K562 (cell line): Measurements from ENCODE around the gene EDEM1. TPM values are rescaled to one million over a fixed set of nuclear protein-coding genes. Genes with fewer than 3 reads are reported as not detected.

Experiments used
- ATAC-seq: fragments of 200-7000 bp; cut with Tn5 transposase; 3 replicates; pipeline ENCODE4 v1.9.1; 2020; ENCODE audit warnings: moderate library complexity
- BruUV-seq: library from RNA; stranded (reverse); fragments of 400-500 nt; replicated peaks from 2 replicates; lab custom pipeline; 2021; lab: Mats Ljungman, UMichigan
- CTCF ChIA-PET: fragments of 300-600 bp; formaldehyde crosslinking; extraction: SDS; loops from one replicate; lab custom pipeline; 2021; ENCODE audit warnings: low intra/inter-chr PET ratio; lab: Yijun Ruan, JAX
- POLR2A ChIA-PET: fragments of 300-600, 350-650 bp; sonication (Branson Sonifier 250); formaldehyde crosslinking; extraction: SDS; loops from one replicate; lab custom pipeline; 2021; ENCODE audit warnings: antibody characterized with exemption, inconsistent platforms; lab: Yijun Ruan, JAX
- DNase-seq, 4 experiments: peaks; one replicate each; pipeline versions ENCODE4 v3.0.0 to v3.0.0-alpha.2; 2011 to 2018; ENCODE audit warnings: low spot score in 3 of 4, mixed read lengths in 3 of 4; ENCODE audit errors: extremely low read depth in 1 of 4
- FAIRE-seq: peaks from 2 replicates; lab custom pipeline; 2011; peaks lifted over from hg19 to GRCh38; lab: Jason Lieb, UNC
- H2AFZ ChIP-seq: 2 replicates; pipeline ENCODE4 v1.6.0; 2011; ENCODE audit warnings: low read depth, low read length, control low read depth, inconsistent platforms
- H3K27ac ChIP-seq: fragments of 200-600 bp; 3 replicates; pipeline ENCODE4 v1.8.0; 2011; ENCODE audit warnings: low read depth, mild to moderate bottlenecking, control low read depth, inconsistent platforms, low read length, moderate library complexity, mixed read lengths; ENCODE audit errors: extremely low read depth
- H3K27me3 ChIP-seq, 2 experiments: fragments of 300-600 bp in 1 of 2; 2 replicates in 1 of 2; 3 replicates in 1 of 2; pipeline versions ENCODE4 v1.6.0 to v1.8.0; 2011; ENCODE audit warnings: inconsistent platforms in 2 of 2, low read length in 2 of 2, mild to moderate bottlenecking in 1 of 2, mixed read lengths in 1 of 2, moderate library complexity in 1 of 2; ENCODE audit not compliant: control insufficient read depth in 2 of 2, insufficient read depth in 2 of 2
- H3K36me3 ChIP-seq: fragments of 300-600 bp; 3 replicates; pipeline ENCODE4 v1.8.0; 2011; ENCODE audit warnings: mild to moderate bottlenecking, low read length, inconsistent platforms; ENCODE audit not compliant: control insufficient read depth, insufficient read depth
- H3K4me1 ChIP-seq, 2 experiments: fragments of 200-600 bp in 1 of 2; replicated peaks in 1 of 2; 2 replicates in 1 of 2; 3 replicates in 1 of 2; pipeline versions ENCODE4 v1.5.1 to v1.8.0; 2011; ENCODE audit warnings: inconsistent platforms in 2 of 2, low read length in 2 of 2, mild to moderate bottlenecking in 1 of 2, mixed read lengths in 1 of 2, moderate library complexity in 1 of 2; ENCODE audit not compliant: control insufficient read depth in 2 of 2, insufficient read depth in 2 of 2
- H3K4me2 ChIP-seq: 2 replicates; pipeline ENCODE4 v1.6.1; 2011; ENCODE audit warnings: low read length, control low read depth, inconsistent platforms, mixed read lengths; ENCODE audit not compliant: insufficient read depth
- H3K4me3 ChIP-seq: fragments of 200-600 bp; sonication (generic), shearing (Covaris generic); 2 replicates; pipeline ENCODE4 v1.5.1; 2016; ENCODE audit warnings: control low read depth, inconsistent platforms
- H3K79me2 ChIP-seq: fragments of 200-600 bp; 3 replicates; pipeline ENCODE4 v1.8.0; 2011; ENCODE audit warnings: low read length, inconsistent platforms; ENCODE audit not compliant: control insufficient read depth, insufficient read depth
- H3K9ac ChIP-seq, 2 experiments: 2 replicates each; pipeline versions ENCODE4 v1.6.0 to v1.6.1; 2011; ENCODE audit warnings: low read depth in 2 of 2, low read length in 2 of 2, control low read depth in 1 of 2, inconsistent platforms in 1 of 2, mild to moderate bottlenecking in 1 of 2, mixed read lengths in 1 of 2; ENCODE audit not compliant: insufficient read depth in 1 of 2
- H3K9me1 ChIP-seq: one replicate; pipeline ENCODE4 v1.6.0; 2011; ENCODE audit warnings: inconsistent platforms, mild to moderate bottlenecking, low read length, moderate library complexity; ENCODE audit not compliant: control insufficient read depth, insufficient read depth
- H3K9me3 ChIP-seq: replicated peaks from 2 replicates; pipeline ENCODE4 v1.5.1; 2011; ENCODE audit warnings: low read depth, low read length, inconsistent platforms; ENCODE audit not compliant: control insufficient read depth, insufficient read depth
- H4K20me1 ChIP-seq: replicated peaks from 2 replicates; pipeline ENCODE4 v1.6.1; 2011; ENCODE audit warnings: low read length, inconsistent platforms, mixed read lengths; ENCODE audit not compliant: control insufficient read depth, insufficient read depth
- EGR1 ChIP-seq: fragments of 450-650 bp; conservative IDR thresholded peaks from 2 replicates; pipeline ENCODE4 v1.6.1; 2017; ENCODE audit warnings: mild to moderate bottlenecking
- EZH2 ChIP-seq: IDR thresholded peaks from 2 replicates; pipeline ENCODE4 v1.6.1; 2012; ENCODE audit warnings: low read depth, mild to moderate bottlenecking, inconsistent platforms, low read length, borderline replicate concordance
- LARP7 ChIP-seq: fragments of 450-650 bp; IDR thresholded peaks from 2 replicates; pipeline ENCODE4 v1.6.1; 2016
- RERE ChIP-seq: sonication (generic); formaldehyde crosslinking; IDR thresholded peaks from 2 replicates; pipeline ENCODE4 v1.8.0; 2023; ENCODE audit warnings: missing genetic modification reagents, mild to moderate bottlenecking, borderline replicate concordance
- SIRT6 ChIP-seq: IDR thresholded peaks from one replicate; pipeline ENCODE4 v1.6.1; 2012; ENCODE audit warnings: low read depth, mild to moderate bottlenecking, control low read depth, inconsistent platforms, low read length, moderate library complexity
- SOX6 ChIP-seq: fragments of 450-650 bp; IDR thresholded peaks from 2 replicates; pipeline ENCODE4 v1.6.1; 2014; ENCODE audit warnings: mild to moderate bottlenecking
- WGBS: fragments of 100-300 bp; shearing (Covaris generic); methylation state at CpG from one replicate; pipeline ENCODE4 v1.1.6; 2016; ENCODE audit warnings: low coverage, mixed read lengths; ENCODE audit not compliant: insufficient coverage; ENCODE audit errors: missing lambda C conversion rate; 5-methylcytosine and 5-hydroxymethylcytosine counted together
- in situ Hi-C: fragments of 300-500 bp; cut with MboI; formaldehyde crosslinking; loops from 4 replicates; pipeline ENCODE4 v1.15.0; 2018; ENCODE audit warnings: inconsistent platforms, mixed read lengths
- intact Hi-C: fragments of 100-400 bp; cut with micrococcal nuclease; formaldehyde crosslinking; loops from 2 replicates; pipeline ENCODE4 v1.14.2; 2022
- polyA plus RNA-seq, 8 experiments: library from polyadenylated mRNA; depleted of rRNA in 4 of 8; stranded (reverse) in 5 of 8; unstranded in 3 of 8; fragments of >200 nt; fragmentation: Nextera tagmentation in 2 of 8; fragmentation: Illumina TruSeq in 1 of 8; extraction: Ambion mirVana in 2 of 8; extraction: Trizol in 1 of 8; gene quantifications; 2 replicates each; pipeline versions ENCODE4 v1.2.1 to v1.2.3, GENCODE V29; 2011 to 2014; ENCODE audit warnings: inconsistent platforms in 1 of 8, missing spikeins in 1 of 8
- total RNA-seq, 7 experiments: library from RNA; depleted of rRNA in 6 of 7; stranded (reverse); fragments of >200 nt in 6 of 7; fragmentation: Illumina TruSeq in 2 of 7; extraction: Trizol in 2 of 7; gene quantifications; 2 replicates each; pipeline versions ENCODE4 v1.2.1 to v1.2.3, GENCODE V29; 2011 to 2021; ENCODE audit warnings: low replicate concordance in 1 of 7

The EDEM1 gene
- total and polyA plus RNA-seq, 9 of the 15 experiments (the other 6 are each of a cell fraction or from before 2014, with no cell fraction given) = 6.2 to 36.7 (median 14.3) TPM

DNA sequence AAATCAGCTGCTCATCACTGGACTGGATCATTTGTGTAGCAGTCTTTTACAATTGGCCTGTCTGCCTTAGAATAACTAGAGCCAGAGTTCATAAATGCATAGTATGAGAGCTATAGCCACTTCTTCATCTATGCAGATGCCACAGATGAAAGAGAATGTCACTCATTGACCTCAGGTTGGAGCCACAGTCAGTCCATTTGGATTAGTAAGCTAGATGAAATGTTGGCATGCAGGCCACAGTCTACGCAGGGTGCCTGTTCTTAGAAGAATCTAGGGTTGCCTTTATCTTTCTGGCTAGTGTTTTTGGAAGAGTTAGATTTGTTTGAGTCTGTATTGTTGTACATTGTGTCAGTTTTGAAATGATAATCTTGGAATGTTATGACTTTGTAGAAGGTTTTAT lies 25.4 kb upstream of the EDEM1 start (continued):
- TF ChIP-seq RERE (CRISPR knock-in tag) (no peak), LARP7 (no peak), EZH2 (no peak)

GRCh38 chr3:5165698-5166097 lies 21.8 kb upstream of the EDEM1 start:
- intact Hi-C loops = no loop called here
- peaks cover 6% of the 10 kb centered on the region; the same call in 1 of the 3 replicates for H3K36me3 ChIP-seq
- H4K20me1 ChIP-seq = peaks cover 21% of the 10 kb centered on the region; the same call in 1 of the 2 replicates
- TF ChIP-seq SOX6 = peak; percentile 28; the same call in 1 of the 2 replicates
- peak; percentile 43; the same call in 1 of the 2 replicates for TF ChIP-seq EGR1
- TF ChIP-seq SIRT6 = no peak
- DNase-seq (no peak), FAIRE-seq (no peak), ATAC-seq (no peak)
- H2AFZ ChIP-seq = no peak overlapping the region
- H3K4me3 ChIP-seq = no peak overlapping the region
- ChIA-PET POLR2A (interaction anchor here (0.7 to 1.3 kb wide), 2 partner anchors 11 to 112 kb away, joined by 3 to 4 read pairs; no protein-coding TSS in a partner anchor), CTCF (no interaction called here)
- H3K4me1 ChIP-seq = peaks cover 0 to 23% of the 10 kb centered on the region in 2 experiments; a peak in 3 of 5 replicates
- H3K4me2 ChIP-seq = no peak overlapping the region
- no peak overlapping the region for H3K9ac ChIP-seq
- no peaks in the 10 kb centered on the region for H3K27me3 ChIP-seq
- BruUV-seq = no TSS peak
- no peak overlapping the region for H3K27ac ChIP-seq
- peaks cover 97% of the 10 kb centered on the region for H3K79me2 ChIP-seq
- H3K9me3 ChIP-seq = no peaks in the 10 kb centered on the region
- H3K9me1 ChIP-seq = no peaks in the 10 kb centered on the region
- in situ Hi-C loops = no loop called here
- 66% methylated on average over 4 of the region's 4 CpGs for WGBS
